Activated CD8-positive, alpha-beta memory T cell treated with anti-CD3 and anti-CD28 coated beads for 1 hour (primary cell): ENCODE results near the gene MYO5B.
"Not testable (repeated sequence)": the region's sequence is repeated elsewhere in the genome, so short reads cannot be mapped to it uniquely, and the experiment has no call there.

ENCODE experiments used
- DNase-seq, 2 donors: peaks; one replicate each; pipeline ENCODE4 v3.0.0-alpha.2; 2020; ENCODE audit warnings: low read depth in 1 of 2; ENCODE audit errors: extremely low read depth in 1 of 2

The MYO5B gene

GRCh38 chr18:50194631-50195532, at the start of gene MYO5B:
Gene MYO5B, minus strand, starts transcription at chr18:50195147. Its CDS starts 354 bp downstream, at chr18:50194793.
- DNase-seq, result peak in 1 of 2 donors; percentile 34

GRCh38 chr18:50241768-50242167, 46.8 kb upstream of the MYO5B start:
- DNase-seq, result not testable (repeated sequence)

GRCh38 chr18:50240080-50240563, 45.2 kb upstream of the MYO5B start:
- no peak for DNase-seq

GRCh38 chr18:50232419-50232818, 37.5 kb upstream of the MYO5B start:
- DNase-seq, result no peak

- no peak for DNase-seq
Observed at GRCh38 chr18:50231621-50232020, 36.7 kb upstream of the MYO5B start.

- DNase-seq, result not testable (repeated sequence)
Observed at GRCh38 chr18:50220249-50220648, 25.3 kb upstream of the MYO5B start.

GRCh38 chr18:50218432-50219197, 23.7 kb upstream of the MYO5B start:
- no peak for DNase-seq

- DNase-seq, result no peak
Observed at GRCh38 chr18:50209311-50209710, 14.4 kb upstream of the MYO5B start.

GRCh38 chr18:50207722-50208121, 12.8 kb upstream of the MYO5B start:
- DNase-seq, result no peak

GRCh38 chr18:50203801-50204604, 9.1 kb upstream of the MYO5B start:
- no peak for DNase-seq

GRCh38 chr18:50201476-50202018, 6.6 kb upstream of the MYO5B start:
- no peak for DNase-seq

- no peak for DNase-seq
Observed at GRCh38 chr18:50199921-50200320, 5.0 kb upstream of the MYO5B start.

- DNase-seq, result no peak
Observed at GRCh38 chr18:50199346-50199855, 4.5 kb upstream of the MYO5B start.

- DNase-seq, result no peak
Observed at GRCh38 chr18:50196261-50196660, 1.3 kb upstream of the MYO5B start.

GRCh38 chr18:50195689-50196088, 742 bp upstream of the MYO5B start:
- no peak for DNase-seq

- no peak for DNase-seq
Observed at GRCh38 chr18:50193796-50194630, 934 bp downstream of the MYO5B start.

GRCh38 chr18:50192995-50193795, 1.8 kb downstream of the MYO5B start:
- DNase-seq, result no peak

- no peak for DNase-seq
Observed at GRCh38 chr18:50190926-50191325, 4.0 kb downstream of the MYO5B start.

GRCh38 chr18:50190236-50190635, 4.7 kb downstream of the MYO5B start:
- DNase-seq, result no peak
